HEK293T (cell line): ENCODE measurements around the gene CPTP.

Experiments used
- ARNT ChIP-seq: fragments of 450-650 bp; IDR thresholded peaks from 2 replicates; pipeline ENCODE4 v1.6.1; 2017; ENCODE audit warnings: mild to moderate bottlenecking
- BHLHE40 ChIP-seq: fragments of 450-650 bp; IDR thresholded peaks from 2 replicates; pipeline ENCODE4 v1.6.1; 2016; ENCODE audit warnings: mild to moderate bottlenecking, moderate library complexity, borderline replicate concordance
- CTBP1 ChIP-seq: fragments of 450-650 bp; IDR thresholded peaks from 2 replicates; pipeline ENCODE4 v1.6.1; 2016; ENCODE audit warnings: borderline replicate concordance
- ELF4 ChIP-seq: fragments of 450-650 bp; IDR thresholded peaks from 2 replicates; pipeline ENCODE4 v1.6.1; 2017; ENCODE audit warnings: antibody characterized with exemption
- FOXA1 ChIP-seq: fragments of 450-650 bp; IDR thresholded peaks from 2 replicates; pipeline ENCODE4 v1.6.1; 2016; ENCODE audit warnings: mild to moderate bottlenecking
- FOXK2 ChIP-seq: fragments of 450-650 bp; IDR thresholded peaks from 2 replicates; pipeline ENCODE4 v1.6.1; 2016; ENCODE audit warnings: mild to moderate bottlenecking
- FOXM1 ChIP-seq: fragments of 450-650 bp; IDR thresholded peaks from 2 replicates; pipeline ENCODE4 v1.6.1; 2017; ENCODE audit warnings: mild to moderate bottlenecking, borderline replicate concordance
- HDGF ChIP-seq: fragments of 450-650 bp; IDR thresholded peaks from 2 replicates; pipeline ENCODE4 v1.6.1; 2017; ENCODE audit warnings: antibody characterized with exemption, borderline replicate concordance
- L3MBTL2 ChIP-seq: fragments of 450-650 bp; conservative IDR thresholded peaks from 2 replicates; pipeline ENCODE4 v1.6.1; 2016; ENCODE audit warnings: mild to moderate bottlenecking
- NFRKB ChIP-seq: fragments of 450-650 bp; IDR thresholded peaks from 2 replicates; pipeline ENCODE4 v1.6.1; 2016; ENCODE audit warnings: mild to moderate bottlenecking, moderate library complexity
- PKNOX1 ChIP-seq: fragments of 450-650 bp; IDR thresholded peaks from 2 replicates; pipeline ENCODE4 v1.6.1; 2016
- SP1 ChIP-seq: fragments of 450-650 bp; IDR thresholded peaks from 2 replicates; pipeline ENCODE4 v1.6.1; 2017
- SUZ12 ChIP-seq: fragments of 450-650 bp; IDR thresholded peaks from 2 replicates; pipeline ENCODE4 v1.6.1; 2016; ENCODE audit warnings: mild to moderate bottlenecking
- TARDBP ChIP-seq: fragments of 450-650 bp; IDR thresholded peaks from 2 replicates; pipeline ENCODE4 v1.6.1; 2016

DNA sequence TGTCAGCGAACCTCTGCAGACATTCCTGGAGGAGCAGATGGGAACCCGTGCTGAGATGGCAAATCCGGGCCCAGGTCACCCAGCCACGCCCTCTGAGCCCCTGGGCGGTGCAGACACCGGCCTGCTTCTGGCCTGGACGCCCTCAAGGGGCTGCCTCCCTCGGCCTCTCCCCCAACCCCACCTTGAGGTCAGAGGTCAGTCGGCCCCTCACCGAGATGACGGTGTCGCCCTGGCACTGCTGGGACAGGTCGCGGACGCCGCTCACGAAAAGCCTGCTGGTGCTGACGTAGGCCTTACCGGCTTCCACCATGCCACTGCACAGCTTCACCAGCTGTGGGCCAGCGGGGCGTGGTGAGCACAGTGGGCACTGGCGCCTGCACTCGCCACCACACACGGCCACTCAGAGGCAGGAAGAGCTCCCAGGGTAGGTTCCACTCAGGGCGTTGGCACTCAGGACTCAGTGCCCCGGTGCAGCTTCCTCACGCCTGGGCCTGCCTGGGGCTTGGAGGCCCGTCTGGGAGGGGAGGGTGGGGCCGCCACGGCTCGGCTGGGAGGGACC lies 21.6 kb upstream of the CPTP start:
- no peak for TF ChIP-seq FOXK2
- no peak for TF ChIP-seq FOXA1
- TF ChIP-seq ARNT = no peak
- no peak for TF ChIP-seq PKNOX1
- no peak for TF ChIP-seq BHLHE40
- TF ChIP-seq SUZ12 = no peak
- no peak for TF ChIP-seq HDGF
- TF ChIP-seq NFRKB = no peak
- no peak for TF ChIP-seq CTBP1
- no peak for TF ChIP-seq ELF4
- TF ChIP-seq SP1 = no peak
- TF ChIP-seq L3MBTL2 = no peak
- TF ChIP-seq TARDBP = no peak
- TF ChIP-seq FOXM1 = no peak
